Transverse colon (tissue), 3 donors: ENCODE results near the gene PRAF2.

Experiments
- EP300 ChIP-seq: sonication (generic); formaldehyde crosslinking; IDR thresholded peaks from one replicate; pipeline ENCODE4 v1.6.1; 2017; ENCODE audit warnings: antibody characterized with exemption, low read depth
- POLR2A ChIP-seq: fragments of 450-650 bp; IDR thresholded peaks from one replicate; pipeline ENCODE4 v1.6.1; 2016; ENCODE audit warnings: antibody characterized with exemption, mild to moderate bottlenecking, moderate library complexity
- TF ChIP-seq, protein P1 (sequence below), 5 experiments: fragments of 200-600 bp in 3 of 5; fragments of 450-650 bp in 2 of 5; sonication (generic) in 3 of 5; IDR thresholded peaks; 1 replicate in 2 of 5; 2 replicates in 3 of 5; pipeline ENCODE4 v1.5.1; 2016 to 2017; ENCODE audit warnings: antibody characterized with exemption in 5 of 5, inconsistent platforms in 3 of 5, mild to moderate bottlenecking in 2 of 5, moderate library complexity in 1 of 5

DNA sequence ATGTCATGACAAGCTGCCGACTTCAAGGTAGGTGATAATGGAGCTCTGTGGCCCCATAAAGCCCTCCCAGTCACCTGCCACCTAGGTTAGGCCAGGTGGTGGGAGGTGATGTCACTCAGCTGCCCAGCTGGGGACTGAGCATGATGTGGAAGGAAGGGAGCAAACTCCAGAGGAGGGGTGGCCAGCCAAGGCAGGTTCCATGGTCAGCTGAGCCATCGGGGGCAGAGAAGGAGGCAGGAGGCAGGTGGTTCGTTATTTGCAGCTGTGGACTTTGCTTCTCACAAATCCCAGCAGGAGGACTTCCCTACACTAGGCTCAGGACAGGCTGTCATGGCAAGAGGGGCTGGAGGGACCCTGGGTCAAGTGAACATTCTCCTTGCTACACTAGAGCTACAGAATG lies 12.9 kb downstream of the PRAF2 start:
- TF ChIP-seq, protein P1, sequence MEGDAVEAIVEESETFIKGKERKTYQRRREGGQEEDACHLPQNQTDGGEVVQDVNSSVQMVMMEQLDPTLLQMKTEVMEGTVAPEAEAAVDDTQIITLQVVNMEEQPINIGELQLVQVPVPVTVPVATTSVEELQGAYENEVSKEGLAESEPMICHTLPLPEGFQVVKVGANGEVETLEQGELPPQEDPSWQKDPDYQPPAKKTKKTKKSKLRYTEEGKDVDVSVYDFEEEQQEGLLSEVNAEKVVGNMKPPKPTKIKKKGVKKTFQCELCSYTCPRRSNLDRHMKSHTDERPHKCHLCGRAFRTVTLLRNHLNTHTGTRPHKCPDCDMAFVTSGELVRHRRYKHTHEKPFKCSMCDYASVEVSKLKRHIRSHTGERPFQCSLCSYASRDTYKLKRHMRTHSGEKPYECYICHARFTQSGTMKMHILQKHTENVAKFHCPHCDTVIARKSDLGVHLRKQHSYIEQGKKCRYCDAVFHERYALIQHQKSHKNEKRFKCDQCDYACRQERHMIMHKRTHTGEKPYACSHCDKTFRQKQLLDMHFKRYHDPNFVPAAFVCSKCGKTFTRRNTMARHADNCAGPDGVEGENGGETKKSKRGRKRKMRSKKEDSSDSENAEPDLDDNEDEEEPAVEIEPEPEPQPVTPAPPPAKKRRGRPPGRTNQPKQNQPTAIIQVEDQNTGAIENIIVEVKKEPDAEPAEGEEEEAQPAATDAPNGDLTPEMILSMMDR (IDR thresholded peaks at IDR 0.05) = no peak
- TF ChIP-seq EP300 (no peak), POLR2A (no peak)
